ENCODE data around the gene HECW1.

The HECW1 gene

DNA sequence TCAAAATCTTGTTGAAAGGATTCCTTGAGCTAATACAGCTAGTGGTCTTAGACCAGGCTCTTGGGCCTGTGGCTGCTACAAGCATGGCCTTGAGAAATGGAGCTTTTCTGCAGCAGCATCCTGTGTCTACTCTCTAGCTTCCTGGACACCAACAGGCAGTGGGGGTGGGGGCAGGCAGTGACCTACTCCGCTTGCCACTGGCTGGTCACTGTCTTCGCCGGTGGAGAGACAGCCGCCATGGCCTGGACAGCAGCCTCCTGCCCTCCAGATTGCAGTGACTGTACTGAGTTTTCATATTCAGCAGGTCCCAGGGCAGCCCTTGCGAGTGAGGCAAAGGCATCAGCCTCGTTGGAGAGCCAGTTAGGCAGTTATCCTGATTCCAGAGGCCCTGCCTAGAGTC is 204.6 kb downstream of the HECW1 start:
- TF ChIP-seq, protein P1, sequence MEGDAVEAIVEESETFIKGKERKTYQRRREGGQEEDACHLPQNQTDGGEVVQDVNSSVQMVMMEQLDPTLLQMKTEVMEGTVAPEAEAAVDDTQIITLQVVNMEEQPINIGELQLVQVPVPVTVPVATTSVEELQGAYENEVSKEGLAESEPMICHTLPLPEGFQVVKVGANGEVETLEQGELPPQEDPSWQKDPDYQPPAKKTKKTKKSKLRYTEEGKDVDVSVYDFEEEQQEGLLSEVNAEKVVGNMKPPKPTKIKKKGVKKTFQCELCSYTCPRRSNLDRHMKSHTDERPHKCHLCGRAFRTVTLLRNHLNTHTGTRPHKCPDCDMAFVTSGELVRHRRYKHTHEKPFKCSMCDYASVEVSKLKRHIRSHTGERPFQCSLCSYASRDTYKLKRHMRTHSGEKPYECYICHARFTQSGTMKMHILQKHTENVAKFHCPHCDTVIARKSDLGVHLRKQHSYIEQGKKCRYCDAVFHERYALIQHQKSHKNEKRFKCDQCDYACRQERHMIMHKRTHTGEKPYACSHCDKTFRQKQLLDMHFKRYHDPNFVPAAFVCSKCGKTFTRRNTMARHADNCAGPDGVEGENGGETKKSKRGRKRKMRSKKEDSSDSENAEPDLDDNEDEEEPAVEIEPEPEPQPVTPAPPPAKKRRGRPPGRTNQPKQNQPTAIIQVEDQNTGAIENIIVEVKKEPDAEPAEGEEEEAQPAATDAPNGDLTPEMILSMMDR (conservative IDR thresholded peaks at IDR 0.05; ENCODE audit: low read depth, low read length), result no peak
- H3K4me3 ChIP-seq (ENCODE audit: low read length), result no peak overlapping the region
- no peak for DNase-seq (ENCODE audit: low read depth)

DNA sequence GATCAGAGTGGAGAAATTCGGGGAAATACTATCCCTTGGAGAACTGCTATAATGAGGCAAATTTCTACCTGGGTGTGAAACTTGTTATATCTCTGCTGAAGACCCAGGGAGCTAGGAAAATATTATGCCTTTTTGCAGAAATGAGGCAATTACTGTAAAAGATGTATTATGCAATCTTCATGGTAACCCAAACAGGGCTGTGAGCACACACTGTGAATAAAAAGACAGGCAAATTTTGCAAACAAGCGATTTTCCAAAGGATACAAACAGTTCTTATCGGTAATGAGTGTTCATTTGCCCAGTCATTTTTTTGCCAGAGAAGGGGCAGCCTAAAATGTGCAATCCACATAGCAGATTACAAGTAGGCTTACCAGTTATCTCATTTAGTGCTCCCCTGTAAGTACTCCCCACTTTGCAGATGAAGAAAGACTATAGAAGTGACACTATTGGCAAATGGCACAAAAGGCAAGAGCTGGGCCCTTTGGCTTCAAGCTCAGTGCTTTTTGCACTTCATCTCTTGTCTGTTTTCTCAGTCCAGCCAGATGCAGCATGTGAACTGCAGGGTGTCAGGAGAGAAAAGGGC is 205.8 kb downstream of the HECW1 start:
- TF ChIP-seq, protein P1 (conservative IDR thresholded peaks at IDR 0.05; ENCODE audit: low read depth, low read length), result no peak
- no peak for DNase-seq (ENCODE audit: low read depth)
- no peak overlapping the region for H3K4me3 ChIP-seq (ENCODE audit: low read length)

DNA sequence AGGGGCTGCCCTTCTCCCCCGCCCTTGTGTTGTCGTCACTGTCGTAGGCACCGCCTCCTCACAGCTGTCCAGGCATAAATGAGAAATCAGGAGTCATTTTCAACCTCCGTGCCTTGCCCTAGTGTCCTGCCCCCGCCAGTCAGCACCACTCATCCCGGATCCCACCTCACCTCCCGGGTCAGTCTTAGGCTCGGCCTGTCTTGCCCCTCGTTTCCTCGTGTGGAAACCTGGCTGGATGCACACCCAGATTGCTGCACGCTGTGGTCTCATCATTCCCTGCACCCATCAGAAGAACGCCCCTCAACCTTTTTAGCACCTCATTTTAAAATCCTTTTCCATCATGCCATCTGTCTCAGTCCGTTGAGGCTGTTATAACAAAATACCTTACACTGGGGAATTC is 213.1 kb downstream of the HECW1 start:
- DNase-seq (ENCODE audit: low read depth), result no peak

DNA sequence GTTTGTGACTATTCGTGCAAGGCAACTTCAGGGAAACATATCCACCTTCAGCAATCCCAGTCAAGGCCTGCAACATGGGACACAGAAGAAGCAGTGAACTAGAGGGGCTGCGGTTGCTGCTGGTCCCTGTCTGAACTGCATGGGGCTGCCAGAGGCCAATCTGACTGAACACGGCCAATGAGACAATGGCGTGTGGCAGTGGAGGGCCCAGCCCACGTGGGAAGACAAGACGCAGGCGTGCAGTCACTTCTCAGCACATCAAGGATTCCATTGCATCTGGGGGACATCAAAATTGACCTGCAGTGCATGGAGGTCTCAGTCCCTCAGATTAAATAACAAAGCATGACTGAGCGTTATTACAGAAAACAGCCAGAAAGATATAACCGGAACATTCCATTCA is 215.9 kb downstream of the HECW1 start:
- TF ChIP-seq, protein P1 (conservative IDR thresholded peaks at IDR 0.05; ENCODE audit: low read depth, low read length), result no peak
- no peak for DNase-seq (ENCODE audit: low read depth)
- no peak overlapping the region for H3K4me3 ChIP-seq (ENCODE audit: low read length)

More for the DNA sequence above, 213.1 kb downstream of the HECW1 start:
- H3K4me3 ChIP-seq (ENCODE audit: low read length), result no peak overlapping the region
- TF ChIP-seq, protein P1 (conservative IDR thresholded peaks at IDR 0.05; ENCODE audit: low read depth, low read length), result no peak

DNA sequence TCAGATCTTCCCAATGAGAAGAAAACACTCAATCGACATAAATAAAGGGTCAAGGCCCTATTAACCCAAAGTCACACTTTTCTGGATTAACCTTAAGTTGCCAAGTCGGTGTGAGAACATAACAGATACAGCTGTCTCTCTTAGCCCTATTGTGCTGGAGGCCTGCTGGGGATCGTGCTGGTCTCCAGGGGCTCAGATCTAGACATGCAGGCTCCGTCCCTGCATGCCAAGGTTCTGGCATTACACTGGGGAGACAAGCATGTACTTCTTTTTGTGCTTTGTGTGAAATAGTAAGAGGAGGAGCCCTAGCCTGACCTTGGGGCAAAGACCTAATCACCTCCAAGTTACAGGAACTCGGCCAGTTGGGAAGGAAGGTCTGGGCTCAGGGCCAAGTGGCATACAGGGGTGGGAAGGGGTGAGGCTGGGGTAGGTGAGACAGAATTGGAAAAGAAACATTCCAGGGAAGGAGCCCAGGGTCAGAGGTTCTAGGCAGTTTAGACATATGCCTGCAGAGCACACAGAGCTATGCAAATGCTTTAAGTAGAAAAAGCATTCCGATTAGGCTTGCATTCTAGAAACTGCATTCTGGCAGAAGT is 216.4 kb downstream of the HECW1 start:
- TF ChIP-seq, protein P1 (conservative IDR thresholded peaks at IDR 0.05; ENCODE audit: low read depth, low read length), result no peak
- no peak overlapping the region for H3K4me3 ChIP-seq (ENCODE audit: low read length)
- DNase-seq (ENCODE audit: low read depth), result no peak

DNA sequence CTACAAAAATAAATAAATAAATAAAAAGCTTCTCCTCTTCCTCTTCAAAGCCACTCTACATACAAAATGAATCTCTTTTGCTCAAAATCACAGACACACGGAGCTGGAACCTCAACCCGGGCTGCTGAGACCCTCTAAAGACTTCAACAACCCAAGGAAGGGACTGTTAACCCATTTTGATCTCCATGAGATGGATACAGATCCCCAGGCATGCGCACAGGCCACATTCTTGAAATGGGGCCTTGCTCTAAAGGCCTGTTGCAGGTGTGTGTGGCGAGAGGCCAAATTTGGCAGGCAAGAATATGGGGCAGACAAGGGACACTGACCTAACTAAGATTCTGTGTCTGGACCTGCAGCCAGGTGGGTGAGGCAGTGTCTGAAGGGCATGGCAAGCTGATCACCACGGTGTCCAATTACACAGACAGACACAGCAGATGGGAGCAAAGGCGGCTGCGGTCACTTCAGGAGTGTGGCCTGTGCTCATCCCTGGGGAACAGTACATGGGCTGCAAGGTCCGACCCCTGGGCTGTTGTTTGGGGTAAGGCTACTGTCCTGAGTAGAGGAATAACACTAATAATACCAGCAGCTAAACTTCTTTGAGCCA is 219.8 kb downstream of the HECW1 start:
- DNase-seq (ENCODE audit: low read depth), result no peak
- TF ChIP-seq, protein P1 (conservative IDR thresholded peaks at IDR 0.05; ENCODE audit: low read depth, low read length), result no peak
- H3K4me3 ChIP-seq (ENCODE audit: low read length), result no peak overlapping the region

DNA sequence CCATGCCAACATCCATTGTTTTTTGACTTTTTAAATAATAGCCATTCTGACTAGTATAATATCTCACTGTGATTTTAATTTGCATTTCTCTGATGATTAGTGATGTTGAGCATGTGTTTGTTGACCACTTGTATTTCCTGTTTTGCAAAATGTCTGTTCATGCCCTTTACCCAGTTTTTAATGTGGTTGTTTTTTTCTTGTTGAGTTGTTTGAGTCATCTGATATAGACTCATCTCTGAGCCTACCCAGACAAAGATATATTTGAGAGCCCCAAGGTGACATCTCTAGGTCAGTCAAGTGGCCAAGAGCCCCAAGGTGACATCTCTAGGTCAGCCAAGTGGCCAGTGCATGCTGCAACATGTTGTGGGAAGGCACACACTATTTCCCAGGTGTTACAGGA is 224.7 kb downstream of the HECW1 start:
- no peak for DNase-seq (ENCODE audit: low read depth)
- TF ChIP-seq, protein P1 (conservative IDR thresholded peaks at IDR 0.05; ENCODE audit: low read depth, low read length), result no peak

More for the DNA sequence above, 224.7 kb downstream of the HECW1 start:
- H3K4me3 ChIP-seq (ENCODE audit: low read length), result no peak overlapping the region

Data from retinal pigment epithelial cell (primary cell).